HG03378 (cell line): ENCODE measurements around the gene TMEM25.
"Not testable (repeated sequence)": the region's sequence is repeated elsewhere in the genome, so short reads cannot be mapped to it uniquely, and the experiment has no call there.

ENCODE experiments used
- ATAC-seq: cut with Tn5 transposase; IDR thresholded peaks from one replicate; pipeline ENCODE4 v1.9.1; 2021; ENCODE audit warnings: mild to moderate bottlenecking, moderate library complexity; ENCODE audit not compliant: unreplicated experiment

Gene TMEM25

GRCh38 chr11:118531597-118532084, 649 bp downstream of the TMEM25 start:
- no peak for ATAC-seq

- no peak for ATAC-seq
These were observed 1.1 kb downstream of the TMEM25 start for GRCh38 chr11:118532091-118532490.

GRCh38 chr11:118532852-118533768, 2.1 kb downstream of the TMEM25 start:
- ATAC-seq = no peak

- no peak for ATAC-seq
These were observed 3.1 kb downstream of the TMEM25 start for GRCh38 chr11:118533769-118534729.

- ATAC-seq = no peak
These were observed 4.3 kb downstream of the TMEM25 start for GRCh38 chr11:118535261-118535660.

- ATAC-seq = no peak
These were observed 5.7 kb downstream of the TMEM25 start for GRCh38 chr11:118536726-118537125.

- no peak for ATAC-seq
These were observed 6.5 kb downstream of the TMEM25 start for GRCh38 chr11:118537409-118537980.

GRCh38 chr11:118544010-118544646, 13.1 kb downstream of the TMEM25 start:
- ATAC-seq = no peak

GRCh38 chr11:118544647-118545010, 13.6 kb downstream of the TMEM25 start:
- ATAC-seq = no peak

- ATAC-seq = no peak
These were observed 14.5 kb downstream of the TMEM25 start for GRCh38 chr11:118545533-118545932.

GRCh38 chr11:118547132-118547531, 16.1 kb downstream of the TMEM25 start:
- ATAC-seq = no peak

- ATAC-seq = no peak
These were observed 21.3 kb downstream of the TMEM25 start for GRCh38 chr11:118552341-118552740.

- ATAC-seq = no peak
These were observed 29.8 kb downstream of the TMEM25 start for GRCh38 chr11:118560806-118561205.

GRCh38 chr11:118565051-118565450, 34.1 kb downstream of the TMEM25 start:
- no peak for ATAC-seq

GRCh38 chr11:118569670-118570069, 38.7 kb downstream of the TMEM25 start:
- ATAC-seq = no peak

- no peak for ATAC-seq
These were observed 39.8 kb downstream of the TMEM25 start for GRCh38 chr11:118570787-118571186.

GRCh38 chr11:118571701-118572060, 40.7 kb downstream of the TMEM25 start:
- not testable (repeated sequence) for ATAC-seq

GRCh38 chr11:118572061-118572980, 41.3 kb downstream of the TMEM25 start, which contains the start of gene ARCN1:
ARCN1 (plus strand) TSS chr11:118572409; CDS start chr11:118572548, 139 bp downstream.
- ATAC-seq = peak; percentile 48

- peak; percentile 25 for ATAC-seq
These were observed 42.1 kb downstream of the TMEM25 start for GRCh38 chr11:118572981-118573550.
